GM21786 (cell line): ENCODE data around the gene SLC9B1.
"Not testable (repeated sequence)": the region's sequence is repeated elsewhere in the genome, so short reads cannot be mapped to it uniquely, and the experiment has no call there.

ENCODE experiments used
- ATAC-seq: cut with Tn5 transposase; IDR thresholded peaks from one replicate; pipeline ENCODE4 v1.9.1; 2021; ENCODE audit not compliant: unreplicated experiment

Gene SLC9B1

DNA sequence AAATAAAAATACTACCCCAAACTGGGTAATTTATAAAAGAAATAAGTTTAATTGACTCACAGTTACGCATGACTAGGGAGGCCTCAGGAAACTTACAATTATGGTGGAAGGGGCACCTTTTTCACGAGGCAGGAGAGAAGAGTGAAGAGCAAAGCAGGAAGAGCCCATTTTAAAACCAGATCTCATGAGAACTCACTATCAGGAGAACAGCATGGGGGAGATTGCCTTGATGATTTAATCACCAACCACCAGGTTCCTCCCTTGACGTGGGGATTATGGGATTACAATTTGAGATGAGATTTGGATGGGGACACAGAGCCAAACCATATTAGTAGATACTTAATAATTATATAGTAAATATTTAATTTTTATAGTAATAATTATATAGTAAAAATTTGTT lies 140.6 kb downstream of the SLC9B1 start:
- no peak for ATAC-seq

- ATAC-seq, result not testable (repeated sequence)
Observed at GRCh38 chr4:102878349-102878748, 141.2 kb downstream of the SLC9B1 start.

DNA sequence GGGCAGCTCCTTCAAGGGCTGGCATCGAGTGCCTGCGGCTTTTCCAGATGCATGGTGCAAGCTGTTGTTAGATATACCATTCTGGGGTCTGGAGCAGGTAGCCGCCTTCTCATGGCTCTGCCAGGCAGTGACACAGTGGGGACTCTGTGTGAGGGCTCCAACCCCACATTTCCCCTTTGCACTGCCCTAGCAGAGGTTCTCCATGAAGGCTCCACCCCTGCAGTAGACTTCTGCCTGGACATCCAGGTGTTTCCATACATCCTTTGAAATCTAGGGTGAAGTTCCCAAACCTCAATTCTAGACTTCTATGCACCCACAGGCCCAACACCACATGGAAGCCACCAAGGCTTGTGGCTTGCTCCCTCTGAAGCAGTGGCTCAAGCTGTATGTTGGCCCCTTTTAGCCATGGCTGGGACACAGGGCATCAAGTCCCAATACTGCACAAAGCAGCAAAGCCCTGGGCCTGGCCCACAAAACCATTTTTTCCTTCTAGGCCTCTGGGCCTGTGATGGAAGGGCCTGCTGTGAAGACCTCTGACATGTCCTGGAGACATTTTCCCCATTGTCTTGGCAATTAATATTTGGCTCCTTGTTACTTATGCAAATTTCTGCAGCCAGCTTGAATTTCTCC lies 141.9 kb downstream of the SLC9B1 start:
- not testable (repeated sequence) for ATAC-seq

GRCh38 chr4:102871772-102872171 lies 147.7 kb downstream of the SLC9B1 start:
- no peak for ATAC-seq

DNA sequence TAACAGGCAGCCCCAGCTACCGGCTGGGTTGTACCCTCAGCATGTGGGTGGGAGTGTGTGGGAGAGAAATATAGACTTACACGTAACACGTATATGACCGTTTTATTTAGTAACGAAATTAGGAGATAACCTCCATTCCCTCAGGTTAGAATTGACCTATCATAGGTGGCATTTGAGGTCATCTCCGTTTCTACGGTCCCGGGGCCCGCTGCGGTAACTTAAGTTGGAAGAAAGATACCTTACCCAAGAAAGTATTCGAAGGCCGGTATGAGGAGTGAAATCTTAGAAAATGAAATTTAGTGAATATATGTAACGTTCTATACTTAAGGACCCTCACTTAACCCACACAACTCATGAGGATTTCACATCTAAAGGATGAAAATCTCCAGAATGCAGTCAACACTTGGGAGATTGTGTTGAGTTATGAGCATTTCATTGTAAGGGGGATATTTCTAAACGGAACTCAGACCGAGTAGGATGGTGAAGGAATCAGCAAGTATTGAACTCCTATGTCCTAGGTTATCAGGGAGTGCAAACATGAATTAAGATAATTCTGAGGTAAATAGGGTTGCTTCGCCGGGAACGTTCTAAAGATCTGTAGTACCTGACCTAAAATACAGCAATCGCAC lies 149.8 kb downstream of the SLC9B1 start:
- peak; percentile 21 for ATAC-seq

- ATAC-seq, result peak; percentile 82
Observed at GRCh38 chr4:102868781-102869568, 150.5 kb downstream of the SLC9B1 start, which contains the start of gene CISD2. TSS of gene CISD2 (plus strand) at chr4:102868992. CDS start at chr4:102869085, 93 bp downstream.

DNA sequence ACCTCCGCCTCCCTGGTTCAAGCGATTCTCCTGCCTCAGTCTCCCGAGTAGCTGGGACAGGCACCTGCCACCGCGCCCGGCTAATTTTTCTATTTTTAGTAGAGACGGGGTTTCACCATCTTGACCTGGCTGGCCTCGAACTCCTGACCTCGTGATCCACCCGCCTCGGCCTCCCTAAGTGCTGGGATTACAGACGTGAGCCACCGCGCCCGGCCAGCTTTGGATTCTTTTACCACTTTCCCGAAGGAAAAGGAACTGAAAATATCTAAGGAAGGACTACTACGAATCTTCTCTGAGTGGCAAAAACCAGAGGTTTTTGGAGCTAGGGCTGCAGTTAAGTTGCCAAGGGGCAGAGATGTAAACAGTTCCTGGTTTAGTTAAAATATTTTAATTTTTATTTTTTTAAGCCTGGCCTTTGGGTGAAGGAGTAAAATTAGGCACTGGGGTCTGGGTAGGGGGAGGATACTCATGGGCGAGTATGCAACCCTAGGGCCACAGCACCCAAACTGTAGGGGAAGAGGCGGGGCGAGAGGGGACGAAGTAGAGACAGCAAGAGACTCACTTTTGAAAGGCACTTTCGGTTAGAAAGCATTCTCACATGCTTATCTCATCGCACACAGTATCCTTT lies 151.2 kb downstream of the SLC9B1 start:
- no peak for ATAC-seq

- no peak for ATAC-seq
Observed at GRCh38 chr4:102867278-102868152, 152.0 kb downstream of the SLC9B1 start.

- not testable (repeated sequence) for ATAC-seq
Observed at GRCh38 chr4:102865327-102865726, 154.2 kb downstream of the SLC9B1 start.

DNA sequence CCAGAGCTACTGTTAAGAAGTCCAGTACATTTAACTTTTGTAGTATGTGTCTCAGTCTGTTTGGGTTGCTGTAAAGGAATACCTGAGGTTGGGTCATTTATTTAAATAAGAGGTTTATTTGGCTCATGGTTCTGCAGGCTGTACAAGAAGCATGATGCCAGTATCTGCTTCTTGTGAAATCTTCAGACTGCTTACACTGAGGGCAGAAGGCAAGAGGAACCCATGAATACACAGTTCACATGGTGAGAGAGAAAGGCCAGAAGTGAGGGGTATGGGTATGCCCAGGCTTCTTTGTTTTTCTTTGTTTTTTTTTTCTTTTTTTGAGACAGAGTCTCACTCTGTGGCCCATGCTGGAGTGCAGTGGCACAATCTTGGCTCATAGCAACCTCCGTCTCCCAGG lies 156.8 kb downstream of the SLC9B1 start:
- ATAC-seq, result no peak

- no peak for ATAC-seq
Observed at GRCh38 chr4:102862016-102862415, 157.5 kb downstream of the SLC9B1 start.

GRCh38 chr4:102860611-102861324 lies 158.7 kb downstream of the SLC9B1 start:
- no peak for ATAC-seq

DNA sequence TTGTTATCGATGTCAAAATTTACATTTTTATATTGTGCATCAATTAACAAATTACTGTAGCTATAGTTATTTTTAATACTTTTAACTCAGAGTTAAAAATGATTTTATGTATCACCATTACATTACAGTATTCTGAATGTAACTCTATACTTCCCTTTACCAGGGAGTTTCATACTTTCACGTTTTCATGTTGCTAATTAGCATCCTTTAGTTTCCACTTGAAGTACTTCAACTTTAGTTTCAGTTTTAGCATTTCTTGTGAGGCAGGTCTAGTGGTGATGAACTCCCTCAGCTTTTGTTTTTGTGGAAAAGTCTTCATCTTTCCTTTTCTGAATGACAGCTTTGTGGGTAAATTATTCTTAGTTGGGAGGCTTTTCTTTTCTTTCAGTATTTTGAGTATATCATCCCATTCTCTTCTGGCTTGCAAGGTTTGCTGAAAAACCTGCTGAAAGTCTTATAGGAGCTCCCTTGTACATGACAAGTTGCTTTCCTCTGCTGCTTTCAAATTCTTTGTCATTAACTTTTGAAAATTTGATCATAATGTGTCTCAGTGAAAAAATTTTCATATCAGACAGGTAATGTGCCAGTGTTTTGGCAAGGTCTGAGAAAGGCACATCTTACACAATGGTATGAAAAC lies 160.6 kb downstream of the SLC9B1 start:
- ATAC-seq, result no peak
